GM12864 (cell line): Measurements from ENCODE around the gene ARMC9.
A peak's percentile ranks its signal among the peaks of the same experiment; 100 is the strongest.

Experiments
- DNase-seq: peaks from one replicate; pipeline ENCODE4 v3.0.0-alpha.2; 2011; ENCODE audit warnings: low read depth
- H3K4me3 ChIP-seq: 2 replicates; pipeline ENCODE4 v1.5.1; 2011; ENCODE audit warnings: mild to moderate bottlenecking, low read depth, low read length, control low read depth
- TF ChIP-seq, protein P1 (sequence below): IDR thresholded peaks from 2 replicates; pipeline ENCODE4 v1.5.1; 2011; ENCODE audit warnings: low read depth, mild to moderate bottlenecking, moderate library complexity, low read length, control low read depth, inconsistent platforms; ENCODE audit errors: missing control alignments

Gene ARMC9

DNA sequence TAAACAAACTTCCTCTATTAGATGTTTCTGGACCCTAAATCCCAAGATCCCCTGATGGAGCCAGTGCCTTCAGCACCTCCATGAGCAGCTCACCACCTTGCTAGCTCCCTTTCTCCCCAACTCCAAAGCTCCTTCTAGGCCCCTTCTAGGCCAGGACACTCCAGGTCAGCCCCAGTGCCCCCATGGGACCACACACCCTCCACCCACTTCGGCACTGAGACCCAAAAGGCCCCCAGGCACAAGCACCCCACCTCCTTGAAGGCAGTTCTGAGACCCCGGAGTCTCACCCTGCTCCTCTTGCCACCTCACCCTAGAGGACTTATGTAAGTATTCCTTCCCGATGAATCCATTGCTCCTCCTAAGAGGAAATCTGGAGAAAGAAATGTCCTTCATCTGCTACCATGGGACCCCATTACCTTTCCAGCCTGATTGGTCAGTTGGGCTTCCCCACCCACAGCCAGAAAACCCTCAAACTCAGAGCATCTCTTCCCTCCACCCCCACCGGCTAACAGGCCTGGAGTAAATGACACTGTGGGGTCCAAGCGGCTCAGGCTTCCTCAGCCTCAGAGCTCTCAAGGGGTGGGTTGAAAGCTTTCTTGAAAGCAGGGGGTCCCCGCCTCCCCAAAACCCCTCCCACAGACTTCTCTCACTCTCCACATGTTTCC, 9.8 kb upstream of the ARMC9 start:
- DNase-seq, result no peak
- TF ChIP-seq, protein P1, sequence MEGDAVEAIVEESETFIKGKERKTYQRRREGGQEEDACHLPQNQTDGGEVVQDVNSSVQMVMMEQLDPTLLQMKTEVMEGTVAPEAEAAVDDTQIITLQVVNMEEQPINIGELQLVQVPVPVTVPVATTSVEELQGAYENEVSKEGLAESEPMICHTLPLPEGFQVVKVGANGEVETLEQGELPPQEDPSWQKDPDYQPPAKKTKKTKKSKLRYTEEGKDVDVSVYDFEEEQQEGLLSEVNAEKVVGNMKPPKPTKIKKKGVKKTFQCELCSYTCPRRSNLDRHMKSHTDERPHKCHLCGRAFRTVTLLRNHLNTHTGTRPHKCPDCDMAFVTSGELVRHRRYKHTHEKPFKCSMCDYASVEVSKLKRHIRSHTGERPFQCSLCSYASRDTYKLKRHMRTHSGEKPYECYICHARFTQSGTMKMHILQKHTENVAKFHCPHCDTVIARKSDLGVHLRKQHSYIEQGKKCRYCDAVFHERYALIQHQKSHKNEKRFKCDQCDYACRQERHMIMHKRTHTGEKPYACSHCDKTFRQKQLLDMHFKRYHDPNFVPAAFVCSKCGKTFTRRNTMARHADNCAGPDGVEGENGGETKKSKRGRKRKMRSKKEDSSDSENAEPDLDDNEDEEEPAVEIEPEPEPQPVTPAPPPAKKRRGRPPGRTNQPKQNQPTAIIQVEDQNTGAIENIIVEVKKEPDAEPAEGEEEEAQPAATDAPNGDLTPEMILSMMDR, result no peak
- no peak overlapping the region for H3K4me3 ChIP-seq

DNA sequence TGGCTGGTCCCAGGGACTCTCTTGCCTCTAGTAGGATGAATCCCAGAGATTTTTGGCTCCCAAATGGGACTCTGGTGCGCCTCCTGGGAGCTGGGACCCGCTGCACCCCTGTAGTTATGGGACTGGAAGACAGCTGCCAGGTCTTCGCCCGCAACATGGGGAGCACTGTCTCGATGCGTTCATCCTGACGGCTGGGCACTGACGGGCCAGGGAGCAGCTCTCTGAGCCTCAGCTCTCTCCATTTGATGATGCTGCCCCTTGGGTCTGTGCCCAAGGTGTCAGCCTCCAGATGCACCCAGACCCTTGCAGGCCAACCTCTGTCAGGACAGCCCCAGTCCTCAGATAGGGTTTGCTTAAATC, 9.3 kb upstream of the ARMC9 start:
- no peak overlapping the region for H3K4me3 ChIP-seq
- TF ChIP-seq, protein P1, result no peak
- DNase-seq, result no peak

DNA sequence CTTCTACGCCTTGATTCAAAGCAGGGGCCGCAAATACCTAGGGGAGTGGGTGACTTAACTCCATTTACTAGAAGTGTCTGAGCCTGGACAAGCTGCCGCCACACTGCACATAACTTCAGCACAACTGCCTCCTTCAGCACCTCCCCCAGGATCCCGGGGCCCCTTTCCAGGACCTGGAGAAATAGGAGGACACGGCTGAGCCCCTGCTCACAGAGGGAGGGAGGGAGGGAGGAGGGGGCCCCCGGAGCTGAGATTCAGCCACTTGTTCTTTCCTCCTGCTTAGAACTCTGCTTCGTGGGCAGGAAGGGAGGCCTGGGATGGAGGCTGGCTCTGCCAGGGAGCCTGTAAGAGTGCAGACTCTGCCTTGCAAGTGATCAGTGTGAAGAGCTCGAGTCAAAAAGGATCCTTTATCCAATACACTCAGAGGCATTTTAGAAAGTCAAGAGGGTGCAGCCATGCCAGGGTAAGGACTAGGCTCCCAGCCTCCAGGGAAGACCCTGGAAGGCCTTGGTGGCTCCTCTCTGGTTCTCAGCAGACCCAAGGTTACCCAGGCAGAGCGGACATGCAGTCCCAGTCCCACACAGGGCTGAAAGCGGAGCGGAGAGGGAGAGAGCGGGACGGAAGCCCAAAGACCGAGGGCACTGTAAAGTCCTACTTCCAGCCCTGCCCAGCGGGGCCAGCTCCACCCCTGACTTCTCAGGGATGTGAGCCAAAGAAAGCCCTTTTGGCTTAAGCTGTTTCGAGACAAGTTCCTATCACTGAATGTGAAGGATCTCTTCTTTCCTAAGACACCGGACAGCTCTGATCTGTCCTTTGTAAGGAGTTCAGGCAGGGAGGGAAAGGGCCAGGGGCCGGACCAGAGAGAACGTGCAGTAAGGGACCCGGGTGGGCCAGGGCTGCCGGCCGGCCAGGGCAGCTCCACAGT, 8.6 kb upstream of the ARMC9 start:
- TF ChIP-seq, protein P1, result no peak

DNA sequence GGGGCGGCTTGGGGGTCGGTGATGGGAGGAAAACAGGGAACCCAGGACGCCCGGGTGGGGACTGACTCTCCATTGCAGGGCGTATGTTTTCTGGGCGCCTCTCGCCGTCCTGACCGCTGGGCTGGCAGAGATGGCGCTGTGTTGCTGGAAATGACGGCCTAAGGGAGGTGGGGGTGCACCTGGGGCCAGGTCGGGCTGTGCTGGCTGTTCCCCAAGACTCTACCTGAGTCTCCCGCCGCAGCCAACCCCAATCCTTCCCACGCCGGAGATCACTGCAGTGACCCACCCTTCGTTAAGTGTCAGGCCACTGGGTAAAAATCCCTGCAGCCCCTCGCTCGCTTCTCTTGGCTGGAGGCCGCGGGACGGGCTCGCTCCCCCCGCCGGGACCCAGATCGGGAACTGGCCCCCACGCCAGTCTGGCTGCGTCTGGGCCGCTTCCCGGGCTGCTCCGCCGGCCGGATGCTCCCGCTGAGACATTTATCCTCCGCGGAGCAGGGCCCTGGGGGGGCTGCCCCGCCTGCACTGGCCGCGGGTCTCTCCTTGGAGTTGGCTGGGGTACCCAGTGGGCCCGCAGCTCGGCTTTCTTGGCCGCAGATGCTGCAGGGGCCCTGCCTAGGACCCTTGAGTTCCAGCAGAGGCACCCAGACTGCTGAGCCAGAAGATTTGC, 7.8 kb upstream of the ARMC9 start:
- no peak overlapping the region for H3K4me3 ChIP-seq
- DNase-seq, result no peak
- TF ChIP-seq, protein P1, result no peak

More for the DNA sequence above, 8.6 kb upstream of the ARMC9 start:
- DNase-seq, result no peak
- no peak overlapping the region for H3K4me3 ChIP-seq

DNA sequence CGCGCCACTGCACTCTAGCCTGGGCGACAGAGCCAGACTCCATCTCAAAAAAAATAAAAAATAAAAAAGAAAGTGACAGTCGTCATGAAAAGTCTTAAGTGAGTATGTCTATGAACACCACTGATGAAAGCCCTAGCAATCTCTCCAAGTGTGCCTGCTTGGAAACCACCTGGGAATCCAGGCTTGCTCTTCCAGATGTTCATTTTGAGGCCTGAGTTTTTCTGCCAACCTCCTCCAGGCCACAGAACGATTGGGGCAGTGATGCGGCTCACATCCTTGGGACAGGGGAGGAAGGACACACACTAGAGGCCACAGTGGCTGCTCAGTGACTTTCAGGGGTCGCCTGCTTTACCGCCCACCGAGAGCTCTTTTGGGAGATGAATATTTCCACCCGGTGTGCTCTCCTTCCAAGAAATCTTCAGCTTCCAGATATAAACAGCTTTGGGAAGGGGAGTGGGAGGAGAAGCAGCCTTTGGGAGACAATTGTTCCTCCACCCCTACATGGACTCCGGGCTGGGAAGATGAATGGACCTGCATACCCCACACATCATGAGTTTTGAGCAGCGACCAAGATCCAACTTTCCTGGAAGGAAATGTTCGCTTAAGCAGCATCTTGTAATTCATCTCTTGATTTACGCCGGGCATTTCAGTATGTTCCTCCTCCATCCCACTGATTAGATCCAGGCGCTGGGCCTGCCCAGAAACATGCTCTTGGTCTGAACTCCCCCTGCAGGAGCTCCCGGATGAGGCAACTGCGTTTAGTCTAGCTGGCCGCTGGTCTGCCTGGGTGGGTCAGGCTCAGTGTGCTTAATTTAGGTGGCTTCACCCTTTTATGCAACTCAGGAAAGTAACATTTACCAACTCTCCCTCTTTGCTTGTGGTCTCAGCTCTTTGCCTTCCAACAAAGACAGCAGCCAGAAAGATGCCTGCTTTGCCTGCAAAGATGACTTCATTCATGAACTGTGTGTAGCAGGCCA, 6.2 kb upstream of the ARMC9 start:
- no peak for DNase-seq
- TF ChIP-seq, protein P1, result peak; percentile 14
- H3K4me3 ChIP-seq, result no peak overlapping the region

DNA sequence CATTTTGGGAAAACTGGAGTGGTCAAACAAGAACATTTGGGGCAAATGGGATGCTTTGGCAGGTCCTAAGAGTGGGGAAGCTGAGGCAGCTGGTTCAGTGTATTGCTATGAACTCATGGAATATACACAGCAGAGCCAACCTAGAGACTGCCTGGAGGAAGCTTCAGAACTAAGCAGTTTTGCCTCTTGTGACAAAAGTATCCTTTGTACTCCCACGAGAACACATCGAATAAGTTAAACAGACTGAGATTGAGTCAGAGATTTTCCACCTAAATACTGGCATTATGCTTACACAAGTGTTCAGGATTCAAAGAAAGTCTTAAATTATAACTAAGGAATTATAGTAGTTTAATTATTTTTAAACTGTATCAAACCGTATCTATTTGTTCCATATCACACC, 5.2 kb upstream of the ARMC9 start:
- no peak overlapping the region for H3K4me3 ChIP-seq
- DNase-seq, result no peak

More for the DNA sequence above, 5.2 kb upstream of the ARMC9 start:
- TF ChIP-seq, protein P1, result no peak
